Endothelial cell of umbilical vein (primary cell): ENCODE measurements around the gene AUTS2. TPM values are rescaled to one million over a fixed set of nuclear protein-coding genes. Genes with fewer than 3 reads are reported as not detected.

Experiments
- BruUV-seq: library from RNA; stranded (reverse); fragments of 400-500 nt; replicated peaks from 2 replicates; lab custom pipeline; 2021; lab: Mats Ljungman, UMichigan
- CTCF ChIA-PET: fragments of 300-600, 350-600 bp; sonication (Branson Sonifier 250); formaldehyde crosslinking; loops from one replicate; lab custom pipeline; 2021; ENCODE audit warnings: antibody characterized with exemption, inconsistent platforms; lab: Charles Lee
- POLR2A ChIA-PET: fragments of 300-600, 350-600 bp; sonication (Branson Sonifier 250); formaldehyde crosslinking; loops from one replicate; lab custom pipeline; 2021; ENCODE audit warnings: antibody characterized with exemption, inconsistent platforms; lab: Charles Lee
- DNase-seq: peaks from one replicate; pipeline ENCODE4 v3.0.0-alpha.2; 2011; ENCODE audit warnings: low read depth, low spot score
- FAIRE-seq: peaks from 2 replicates; lab custom pipeline; 2011; peaks lifted over from hg19 to GRCh38; lab: Jason Lieb, UNC
- H2AFZ ChIP-seq: 2 replicates; pipeline ENCODE4 v1.6.0; 2012; ENCODE audit warnings: low read depth, low read length, control low read depth, inconsistent platforms
- H3K27ac ChIP-seq: 2 replicates; pipeline ENCODE4 v1.5.1; 2011; ENCODE audit warnings: low read depth, mild to moderate bottlenecking, control low read depth, low read length, moderate library complexity; ENCODE audit not compliant: insufficient read depth
- H3K27me3 ChIP-seq, 2 experiments: 2 replicates each; pipeline versions ENCODE4 v1.6.0 to v1.6.1; 2011; ENCODE audit warnings: low read length in 2 of 2, mixed read lengths in 1 of 2; ENCODE audit not compliant: control insufficient read depth in 2 of 2, insufficient read depth in 2 of 2
- H3K36me3 ChIP-seq, 2 experiments: 2 replicates in 1 of 2; 3 replicates in 1 of 2; pipeline ENCODE4 v1.5.1; 2011; ENCODE audit warnings: low read length in 2 of 2, mild to moderate bottlenecking in 1 of 2, moderate library complexity in 1 of 2; ENCODE audit not compliant: control insufficient read depth in 2 of 2, insufficient read depth in 2 of 2; ENCODE audit errors: extremely low read depth in 1 of 2
- H3K4me1 ChIP-seq: 3 replicates; pipeline ENCODE4 v1.5.1; 2011; ENCODE audit warnings: mild to moderate bottlenecking, low read length; ENCODE audit not compliant: control insufficient read depth, insufficient read depth; ENCODE audit errors: extremely low read depth
- H3K4me2 ChIP-seq: 2 replicates; pipeline ENCODE4 v1.6.1; 2011; ENCODE audit warnings: low read length, control low read depth, mixed read lengths; ENCODE audit not compliant: insufficient read depth
- H3K4me3 ChIP-seq, 3 experiments: fragments of 200-600 bp in 1 of 3; sonication (generic), shearing (Covaris generic) in 1 of 3; replicated peaks in 1 of 3; 2 replicates each; pipeline ENCODE4 v1.5.1; 2011 to 2016; ENCODE audit warnings: control low read depth in 3 of 3, low read length in 3 of 3, mild to moderate bottlenecking in 2 of 3, inconsistent platforms in 1 of 3, low read depth in 1 of 3, moderate library complexity in 1 of 3; ENCODE audit not compliant: insufficient read depth in 1 of 3
- H3K79me2 ChIP-seq: 2 replicates; pipeline ENCODE4 v1.6.0; 2012; ENCODE audit warnings: low read length, inconsistent platforms; ENCODE audit not compliant: control insufficient read depth, insufficient read depth
- H3K9ac ChIP-seq: replicated peaks from 2 replicates; pipeline ENCODE3; 2011; ENCODE audit warnings: low read length, control low read depth; ENCODE audit not compliant: insufficient read depth; ENCODE audit errors: extremely low read depth
- H3K9me1 ChIP-seq: replicated peaks from 3 replicates; pipeline ENCODE4 v1.6.0; 2011; ENCODE audit warnings: mild to moderate bottlenecking, low read length; ENCODE audit not compliant: control insufficient read depth, insufficient read depth; ENCODE audit errors: extremely low read depth
- H3K9me3 ChIP-seq: replicated peaks from 2 replicates; pipeline ENCODE4 v1.5.1; 2012; ENCODE audit warnings: low read length, inconsistent platforms; ENCODE audit not compliant: control insufficient read depth, insufficient read depth
- H4K20me1 ChIP-seq: replicated peaks from 2 replicates; pipeline ENCODE3; 2011; ENCODE audit warnings: mild to moderate bottlenecking, low read length; ENCODE audit not compliant: control insufficient read depth, insufficient read depth; ENCODE audit errors: extremely low read depth
- EZH2 ChIP-seq: IDR thresholded peaks from 2 replicates; pipeline ENCODE4 v1.6.1; 2012; ENCODE audit warnings: borderline replicate concordance, low read depth, mild to moderate bottlenecking, moderate library complexity, low read length, inconsistent platforms; ENCODE audit not compliant: severe bottlenecking
- FOS ChIP-seq: IDR thresholded peaks from 2 replicates; pipeline ENCODE4 v1.6.1; 2011; ENCODE audit warnings: mild to moderate bottlenecking, low read length, moderate library complexity, borderline replicate concordance; ENCODE audit not compliant: insufficient read depth
- JUN ChIP-seq: IDR thresholded peaks from 2 replicates; pipeline ENCODE4 v1.6.1; 2011; ENCODE audit warnings: borderline replicate concordance, low read depth; ENCODE audit not compliant: insufficient read length, insufficient read depth
- MYC ChIP-seq: IDR thresholded peaks from one replicate; pipeline ENCODE4 v1.6.1; 2011; ENCODE audit warnings: mild to moderate bottlenecking, low read depth, low read length
- POLR2A ChIP-seq: IDR thresholded peaks from 2 replicates; pipeline ENCODE4 v1.6.1; 2012; ENCODE audit warnings: low read depth, mild to moderate bottlenecking, control low read depth, low read length
- POLR2AphosphoS5 ChIP-seq: IDR thresholded peaks from 2 replicates; pipeline ENCODE4 v1.6.1; 2012; ENCODE audit warnings: low read depth, mild to moderate bottlenecking, control low read depth, low read length, moderate library complexity; ENCODE audit not compliant: insufficient read depth
- dilution Hi-C: fragments of 300-500 bp; cut with MboI; formaldehyde crosslinking; loops from one replicate; pipeline ENCODE4 v1.15.0; 2019; ENCODE audit warnings: low sequenced_read_pairs; ENCODE audit not compliant: extremely low pct_ligation_motif_present
- intact Hi-C: fragments of 100-400 bp; cut with micrococcal nuclease; formaldehyde crosslinking; loops from one replicate; pipeline ENCODE4 v1.10.0; 2022
- polyA plus RNA-seq, 4 experiments: library from polyadenylated mRNA; depleted of rRNA in 3 of 4; stranded (reverse) in 3 of 4; unstranded in 1 of 4; fragments of >200 nt; gene quantifications; 2 replicates each; pipeline versions ENCODE4 v1.2.1 to v1.2.3, GENCODE V29; 2011 to 2012; ENCODE audit warnings: missing spikeins in 1 of 4
- total RNA-seq: library from RNA; stranded (reverse); gene quantifications from 2 replicates; pipeline ENCODE4 v1.2.3, GENCODE V29; 2021
- TF ChIP-seq, protein P1 (sequence below), 2 donors: IDR thresholded peaks; 1 replicate in 1 of 2; 2 replicates in 1 of 2; pipeline ENCODE4 v1.5.1; 2011; ENCODE audit warnings: low read length in 2 of 2, mild to moderate bottlenecking in 2 of 2, moderate library complexity in 2 of 2, control low read depth in 1 of 2, inconsistent platforms in 1 of 2, low read depth in 1 of 2; ENCODE audit not compliant: insufficient read depth in 1 of 2; ENCODE audit errors: extremely low read depth in 1 of 2

Gene AUTS2
- total and polyA plus RNA-seq, 2 donors (not counting 3 experiments of a cell fraction or from before 2014, with no cell fraction given), result 0.59 to 8.0 TPM

DNA sequence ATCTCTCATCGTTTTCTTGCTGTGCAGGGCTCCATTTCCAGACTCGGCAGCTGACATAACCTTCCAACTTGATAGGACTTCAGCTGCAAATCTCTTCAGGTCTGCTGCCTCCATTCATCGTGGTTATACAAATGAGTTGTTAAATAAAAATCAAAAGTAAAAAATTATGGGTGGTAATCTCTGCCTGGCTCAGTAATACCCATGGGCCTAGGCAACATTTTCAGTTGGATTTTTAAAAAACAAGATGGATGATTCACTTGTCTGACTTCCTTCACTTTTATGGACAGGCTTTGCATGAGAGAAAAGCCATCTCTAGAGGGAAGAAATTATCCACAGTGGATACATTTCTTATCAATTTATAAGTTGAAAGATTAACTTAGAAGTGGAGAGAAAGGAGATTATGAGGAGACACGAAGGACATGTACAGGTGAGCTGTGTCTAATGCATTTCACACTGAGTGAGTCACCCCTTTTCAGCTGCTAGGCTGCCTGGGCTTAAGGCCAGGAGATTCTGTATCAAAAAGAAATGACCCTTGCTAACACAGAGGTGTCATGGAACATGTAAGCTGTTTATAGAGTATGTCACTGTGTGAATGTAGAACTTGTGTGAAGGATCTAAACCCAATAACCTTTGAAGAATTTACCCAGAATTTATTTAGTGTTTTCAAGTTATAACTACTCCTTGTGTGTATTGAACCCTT, 495.1 kb downstream of the AUTS2 start:
- POLR2A ChIA-PET, result no interaction called here
- intact Hi-C loops, result no loop called here
- FAIRE-seq, result no peak

More for the DNA sequence above, 495.1 kb downstream of the AUTS2 start:
- DNase-seq, result no peak
- no peaks in the 10 kb centered on the region for H3K9me3 ChIP-seq
- no peak overlapping the region for H2AFZ ChIP-seq
- CTCF ChIA-PET, result no interaction called here
- no peak overlapping the region for H3K9ac ChIP-seq
- no TSS peak for BruUV-seq
- H4K20me1 ChIP-seq, result no peaks in the 10 kb centered on the region
- H3K4me1 ChIP-seq, result no peaks in the 10 kb centered on the region
- no peaks in the 10 kb centered on the region for H3K79me2 ChIP-seq
- no peak overlapping the region for H3K27ac ChIP-seq
- no peaks in the 10 kb centered on the region for H3K36me3 ChIP-seq
- dilution Hi-C loops, result no loop called here
- H3K27me3 ChIP-seq, result no peaks in the 10 kb centered on the region
- TF ChIP-seq POLR2A (no peak), FOS (no peak), MYC (no peak), POLR2AphosphoS5 (no peak), JUN (no peak), EZH2 (no peak)
- TF ChIP-seq, protein P1, sequence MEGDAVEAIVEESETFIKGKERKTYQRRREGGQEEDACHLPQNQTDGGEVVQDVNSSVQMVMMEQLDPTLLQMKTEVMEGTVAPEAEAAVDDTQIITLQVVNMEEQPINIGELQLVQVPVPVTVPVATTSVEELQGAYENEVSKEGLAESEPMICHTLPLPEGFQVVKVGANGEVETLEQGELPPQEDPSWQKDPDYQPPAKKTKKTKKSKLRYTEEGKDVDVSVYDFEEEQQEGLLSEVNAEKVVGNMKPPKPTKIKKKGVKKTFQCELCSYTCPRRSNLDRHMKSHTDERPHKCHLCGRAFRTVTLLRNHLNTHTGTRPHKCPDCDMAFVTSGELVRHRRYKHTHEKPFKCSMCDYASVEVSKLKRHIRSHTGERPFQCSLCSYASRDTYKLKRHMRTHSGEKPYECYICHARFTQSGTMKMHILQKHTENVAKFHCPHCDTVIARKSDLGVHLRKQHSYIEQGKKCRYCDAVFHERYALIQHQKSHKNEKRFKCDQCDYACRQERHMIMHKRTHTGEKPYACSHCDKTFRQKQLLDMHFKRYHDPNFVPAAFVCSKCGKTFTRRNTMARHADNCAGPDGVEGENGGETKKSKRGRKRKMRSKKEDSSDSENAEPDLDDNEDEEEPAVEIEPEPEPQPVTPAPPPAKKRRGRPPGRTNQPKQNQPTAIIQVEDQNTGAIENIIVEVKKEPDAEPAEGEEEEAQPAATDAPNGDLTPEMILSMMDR (IDR thresholded peaks at IDR 0.05; ENCODE audit: extremely low read depth in 1 of 2, insufficient read depth in 1 of 2, low read depth in 1 of 2, low read length in 2 of 2), result no peak
- H3K9me1 ChIP-seq, result no peaks in the 10 kb centered on the region
- H3K4me2 ChIP-seq, result no peak overlapping the region
- H3K4me3 ChIP-seq, result no peak overlapping the region
